Spleen (tissue), 11 donors: Measurements from ENCODE around the gene FBXL20. TPM values are rescaled to one million over a fixed set of nuclear protein-coding genes. Genes with fewer than 3 reads are reported as not detected.

Source experiments
- DNase-seq: peaks from one replicate; pipeline ENCODE4 v3.0.0-alpha.2; 2020
- H3K27ac ChIP-seq, 8 donors: fragments of 200-600 bp; sonication (generic) in 7 of 8; 1 replicate in 4 of 8; 2 replicates in 4 of 8; pipeline versions ENCODE4 v1.5.0 to v1.8.0; 2016 to 2021; ENCODE audit warnings: inconsistent platforms in 4 of 8, mild to moderate bottlenecking in 4 of 8, moderate library complexity in 1 of 8
- H3K27me3 ChIP-seq, 7 donors: fragments of 200-600 bp; sonication (generic) in 6 of 7; replicated peaks in 1 of 7; 1 replicate in 4 of 7; 2 replicates in 3 of 7; pipeline versions ENCODE4 v1.5.0 to v1.8.0; 2016 to 2021; ENCODE audit warnings: inconsistent platforms in 3 of 7, mild to moderate bottlenecking in 1 of 7
- H3K36me3 ChIP-seq, 6 donors: fragments of 200-600 bp; sonication (generic) in 5 of 6; 1 replicate in 4 of 6; 2 replicates in 2 of 6; pipeline versions ENCODE4 v1.5.0 to v1.8.0; 2016 to 2021; ENCODE audit warnings: inconsistent platforms in 2 of 6
- H3K4me1 ChIP-seq, 6 donors: fragments of 200-600 bp; sonication (generic) in 5 of 6; 1 replicate in 3 of 6; 2 replicates in 3 of 6; pipeline versions ENCODE4 v1.5.0 to v1.8.0; 2016 to 2021; ENCODE audit warnings: inconsistent platforms in 3 of 6
- H3K4me3 ChIP-seq, 8 donors: fragments of 200-600 bp; sonication (generic) in 7 of 8; 1 replicate in 4 of 8; 2 replicates in 4 of 8; pipeline versions ENCODE4 v1.5.0 to v1.8.0; 2016 to 2021; ENCODE audit warnings: inconsistent platforms in 4 of 8, mild to moderate bottlenecking in 4 of 8, moderate library complexity in 2 of 8
- H3K9me3 ChIP-seq, 8 donors: fragments of 200-600 bp; sonication (generic) in 7 of 8; 1 replicate in 4 of 8; 2 replicates in 4 of 8; pipeline versions ENCODE4 v1.5.0 to v1.8.0; 2016 to 2021; ENCODE audit warnings: inconsistent platforms in 4 of 8
- CTCF ChIP-seq, 11 experiments: fragments of 200-600 bp in 7 of 11; fragments of 450-650 bp in 4 of 11; sonication (generic) in 4 of 11; IDR thresholded peaks in 8 of 11; conservative IDR thresholded peaks in 3 of 11; 1 replicate in 7 of 11; 2 replicates in 4 of 11; pipeline versions ENCODE4 v1.4.0 to v1.8.0; 2016 to 2021; ENCODE audit warnings: antibody characterized with exemption in 11 of 11, inconsistent platforms in 4 of 11, mild to moderate bottlenecking in 1 of 11
- POLR2A ChIP-seq, 3 donors: fragments of 450-650 bp; IDR thresholded peaks; one replicate each; pipeline ENCODE4 v1.5.1; 2017; ENCODE audit warnings: antibody characterized with exemption in 3 of 3, mild to moderate bottlenecking in 1 of 3
- POLR2AphosphoS5 ChIP-seq, 3 donors: sonication (generic); formaldehyde crosslinking; IDR thresholded peaks; one replicate each; pipeline ENCODE4 v1.5.1; 2017; ENCODE audit warnings: antibody characterized with exemption in 3 of 3
- WGBS, 5 donors: extraction: QIAGEN DNeasy Blood & Tissue Kit in 3 of 5; methylation state at CpG; one replicate each; pipeline versions ENCODE4 v1.1.5 to v1.1.7; 2013 to 2018; 5-methylcytosine and 5-hydroxymethylcytosine counted together
- intact Hi-C: fragments of 100-400 bp; cut with DNase I; formaldehyde crosslinking; loops from one replicate; pipeline ENCODE4 v1.15.0; 2023; ENCODE audit warnings: low total_unique reads
- polyA plus RNA-seq, 3 donors: library from polyadenylated mRNA; stranded (reverse); fragments of 200-250 nt; gene quantifications; one replicate each; pipeline ENCODE4 v1.2.1, GENCODE V29; 2013
- total RNA-seq, 7 donors: library from RNA; depleted of rRNA in 3 of 7; stranded (reverse); fragments of >200 nt in 3 of 7; fragmentation: NEBNext Ultra II Directional in 4 of 7; extraction: Animal tissue kit (Norgen Biotek cat#: 25700) in 4 of 7; gene quantifications; one replicate each; pipeline versions ENCODE4 v1.1.0 to v1.2.1, GENCODE V29; 2016 to 2021
- donor health status: healthy with polysubstance abuse.
- donor health status: DM: no; HTN: no; CAD: no; lungs with moderate emphysema.
- donor health status: DM: no; HTN: no; CAD: no.
- donor health status: Bipolar disorder and iron deficiency.
- donor health status: healthy.
- donor health status: DM: no; HTN: no; CAD: no.
- donor health status: DM: yes; HTN: yes; CAD: no.

Gene FBXL20
- total and polyA plus RNA-seq, 10 donors, result 1.9 to 28.0 (median 24.0) TPM

- H3K27ac ChIP-seq, result no peak overlapping the region
- H3K36me3 ChIP-seq, result no peaks in the 10 kb centered on the region
- H3K4me1 ChIP-seq, result peaks cover 20 to 57% (median 33%) of the 10 kb centered on the region in 6 donors
- 61 to 76% (median 68%) methylated on average over 4 of the region's 4 CpGs for WGBS, 5 donors
- peak overlapping the region in 2 of 8 donors; percentile 99 for H3K4me3 ChIP-seq
- no peak for DNase-seq
- H3K9me3 ChIP-seq, result no peaks in the 10 kb centered on the region
- intact Hi-C loops, result loop anchor here (10.0 kb wide), 1 partner anchor 115 kb away; no protein-coding TSS in a partner anchor
- H3K27me3 ChIP-seq, result no peaks in the 10 kb centered on the region
- TF ChIP-seq POLR2A (IDR thresholded peaks at IDR 0.05), result no peak
- no peak for TF ChIP-seq POLR2AphosphoS5 (IDR thresholded peaks at IDR 0.05)
- TF ChIP-seq CTCF (IDR thresholded peaks at IDR 0.05 in 8 of 11, conservative IDR thresholded peaks at IDR 0.05 in 3 of 11), result no peak
Measured at GRCh38 chr17:39399791-39400190, 1.6 kb downstream of the FBXL20 start.

- TF ChIP-seq CTCF (IDR thresholded peaks at IDR 0.05 in 8 of 11, conservative IDR thresholded peaks at IDR 0.05 in 3 of 11) (peak in 1 of 11 experiments; percentile 5), POLR2AphosphoS5 (IDR thresholded peaks at IDR 0.05) (no peak)
- intact Hi-C loops, result loop anchor here (10.0 kb wide), 1 partner anchor 109 kb away; no protein-coding TSS in a partner anchor
- Histone ChIP-seq H3K27ac (no peak overlapping the region), H3K4me3 (no peak overlapping the region), H3K4me1 (peaks cover 0 to 60% (median 6%) of the 10 kb centered on the region in 6 donors), H3K9me3 (no peaks in the 10 kb centered on the region), H3K27me3 (no peaks in the 10 kb centered on the region), H3K36me3 (peaks cover 0 to 9% (median 0%) of the 10 kb centered on the region in 6 donors)
- no peak for DNase-seq
- WGBS, 5 donors, result 59 to 84% (median 73%) methylated on average over 2 of the region's 2 CpGs
Measured at GRCh38 chr17:39393736-39394135, 7.7 kb downstream of the FBXL20 start.

GRCh38 chr17:39391448-39391847 is 10.0 kb downstream of the FBXL20 start:
- H3K4me3 ChIP-seq, result no peak overlapping the region
- no peaks in the 10 kb centered on the region for H3K9me3 ChIP-seq
- WGBS, 5 donors, result 89 to 94% (median 93%) methylated on average over 5 of the region's 5 CpGs
- no peak for TF ChIP-seq CTCF (IDR thresholded peaks at IDR 0.05 in 8 of 11, conservative IDR thresholded peaks at IDR 0.05 in 3 of 11)
- no peak for TF ChIP-seq POLR2A (IDR thresholded peaks at IDR 0.05)
- no peak for TF ChIP-seq POLR2AphosphoS5 (IDR thresholded peaks at IDR 0.05)
- DNase-seq, result no peak
- H3K4me1 ChIP-seq, result peaks cover 0 to 39% (median 0%) of the 10 kb centered on the region in 6 donors
- no peak overlapping the region for H3K27ac ChIP-seq
- H3K36me3 ChIP-seq, result peaks cover 0 to 32% (median 5%) of the 10 kb centered on the region in 6 donors
- intact Hi-C loops, result loop anchor here (10.0 kb wide), 1 partner anchor 107 kb away; no protein-coding TSS in a partner anchor
- no peaks in the 10 kb centered on the region for H3K27me3 ChIP-seq

GRCh38 chr17:39385040-39385439 is 16.4 kb downstream of the FBXL20 start:
- intact Hi-C loops, result no loop called here
- DNase-seq, result no peak
- Histone ChIP-seq H3K27me3 (no peaks in the 10 kb centered on the region), H3K4me3 (no peak overlapping the region), H3K9me3 (no peaks in the 10 kb centered on the region), H3K27ac (no peak overlapping the region), H3K4me1 (peaks cover 0 to 24% (median 2%) of the 10 kb centered on the region in 6 donors), H3K36me3 (peaks cover 0 to 32% (median 5%) of the 10 kb centered on the region in 6 donors)
- 93 to 99% (median 98%) methylated on average over 6 of the region's 6 CpGs for WGBS, 5 donors
- TF ChIP-seq POLR2AphosphoS5 (IDR thresholded peaks at IDR 0.05), result no peak
- TF ChIP-seq CTCF (IDR thresholded peaks at IDR 0.05 in 8 of 11, conservative IDR thresholded peaks at IDR 0.05 in 3 of 11), result no peak
- no peak for TF ChIP-seq POLR2A (IDR thresholded peaks at IDR 0.05)
